ENCODE results near the gene MAST4.

DNA sequence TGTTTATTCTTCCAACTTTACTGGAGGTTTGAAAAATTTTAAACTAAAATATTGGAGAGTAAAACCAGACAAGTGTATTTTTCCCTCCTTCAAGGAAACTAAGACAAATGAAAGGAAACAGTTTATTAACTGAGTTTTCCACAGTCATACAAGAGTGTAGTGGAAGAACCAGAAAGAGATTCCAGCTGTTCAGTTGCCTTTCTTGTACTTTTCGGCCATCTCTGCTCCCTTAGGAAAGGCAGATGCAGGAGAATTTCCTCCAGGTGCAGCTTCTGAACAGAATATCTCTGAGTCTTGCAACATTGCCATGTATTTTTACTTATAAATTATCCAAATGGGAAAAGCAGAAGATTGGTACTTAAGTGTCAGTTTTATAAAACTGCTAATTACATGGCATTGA lies 217.1 kb downstream of the MAST4 start:
- TF ChIP-seq, protein P1, sequence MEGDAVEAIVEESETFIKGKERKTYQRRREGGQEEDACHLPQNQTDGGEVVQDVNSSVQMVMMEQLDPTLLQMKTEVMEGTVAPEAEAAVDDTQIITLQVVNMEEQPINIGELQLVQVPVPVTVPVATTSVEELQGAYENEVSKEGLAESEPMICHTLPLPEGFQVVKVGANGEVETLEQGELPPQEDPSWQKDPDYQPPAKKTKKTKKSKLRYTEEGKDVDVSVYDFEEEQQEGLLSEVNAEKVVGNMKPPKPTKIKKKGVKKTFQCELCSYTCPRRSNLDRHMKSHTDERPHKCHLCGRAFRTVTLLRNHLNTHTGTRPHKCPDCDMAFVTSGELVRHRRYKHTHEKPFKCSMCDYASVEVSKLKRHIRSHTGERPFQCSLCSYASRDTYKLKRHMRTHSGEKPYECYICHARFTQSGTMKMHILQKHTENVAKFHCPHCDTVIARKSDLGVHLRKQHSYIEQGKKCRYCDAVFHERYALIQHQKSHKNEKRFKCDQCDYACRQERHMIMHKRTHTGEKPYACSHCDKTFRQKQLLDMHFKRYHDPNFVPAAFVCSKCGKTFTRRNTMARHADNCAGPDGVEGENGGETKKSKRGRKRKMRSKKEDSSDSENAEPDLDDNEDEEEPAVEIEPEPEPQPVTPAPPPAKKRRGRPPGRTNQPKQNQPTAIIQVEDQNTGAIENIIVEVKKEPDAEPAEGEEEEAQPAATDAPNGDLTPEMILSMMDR (IDR thresholded peaks at IDR 0.05; ENCODE audit: insufficient read depth, low read depth, low read length): no peak
- no peak for TF ChIP-seq EZH2 (IDR thresholded peaks at IDR 0.05; ENCODE audit: insufficient read depth, low read length)
